Osteocyte (in vitro differentiated cells): Measurements from ENCODE around the gene IL25. TPM values are rescaled to one million over a fixed set of nuclear protein-coding genes. Genes with fewer than 3 reads are reported as not detected.
"Not testable (repeated sequence)": the region's sequence is repeated elsewhere in the genome, so short reads cannot be mapped to it uniquely, and the experiment has no call there.

Experiments
- DNase-seq: peaks from one replicate; pipeline ENCODE4 v3.0.0; 2021; ENCODE audit warnings: mixed read lengths; ENCODE audit not compliant: unreplicated experiment; ENCODE audit errors: extremely low spot score
- H3K27ac Mint-ChIP-seq: one replicate; pipeline ENCODE4 v1.8.0; 2021; ENCODE audit warnings: mild to moderate bottlenecking, mixed read lengths; ENCODE audit not compliant: unreplicated experiment
- H3K27me3 Mint-ChIP-seq: one replicate; pipeline ENCODE4 v1.8.0; 2021; ENCODE audit warnings: mixed read lengths; ENCODE audit not compliant: unreplicated experiment
- H3K36me3 Mint-ChIP-seq: one replicate; pipeline ENCODE4 v1.8.0; 2021; ENCODE audit warnings: mixed read lengths; ENCODE audit not compliant: unreplicated experiment
- H3K4me1 Mint-ChIP-seq: one replicate; pipeline ENCODE4 v1.8.0; 2021; ENCODE audit warnings: mixed read lengths; ENCODE audit not compliant: unreplicated experiment
- H3K4me3 Mint-ChIP-seq: one replicate; pipeline ENCODE4 v1.8.0; 2021; ENCODE audit warnings: mild to moderate bottlenecking, moderate library complexity, mixed read lengths; ENCODE audit not compliant: unreplicated experiment
- H3K9me3 Mint-ChIP-seq: one replicate; pipeline ENCODE4 v1.8.0; 2021; ENCODE audit warnings: mixed read lengths; ENCODE audit not compliant: unreplicated experiment
- total RNA-seq: library from RNA; stranded (reverse); gene quantifications from 2 replicates; pipeline ENCODE4 v1.2.1, GENCODE V29; 2021
- TF ChIP-seq, protein P1 (sequence below): fragments of 200-600 bp; sonication (generic); IDR thresholded peaks from 2 replicates; pipeline ENCODE4 v1.5.0; 2021; ENCODE audit warnings: antibody characterized with exemption, mild to moderate bottlenecking, moderate library complexity

Gene IL25
- total RNA-seq, 1 donor from 2014 or later = not detected

DNA sequence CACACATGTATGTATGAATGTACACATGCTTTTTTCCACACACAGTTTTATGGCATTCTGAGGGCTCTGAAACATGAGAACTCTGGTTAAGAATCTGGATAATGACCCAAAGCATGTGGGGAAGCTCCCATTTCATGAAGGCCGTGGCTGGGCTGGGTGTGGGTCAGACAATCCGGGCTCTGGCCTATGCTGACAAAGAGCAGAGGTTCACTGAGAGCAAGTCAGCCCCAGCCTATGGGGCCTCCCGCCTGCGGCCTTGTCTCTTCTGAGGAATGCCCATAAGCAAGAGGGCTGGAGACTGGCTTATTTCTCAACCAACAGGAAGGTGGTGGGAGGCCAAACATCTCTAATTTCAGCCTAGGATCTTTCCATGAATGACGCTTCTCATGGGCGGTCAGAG, 27.0 kb downstream of the IL25 start:
- Mint-ChIP-seq H3K4me1 (no peaks in the 10 kb centered on the region), H3K36me3 (no peaks in the 10 kb centered on the region), H3K9me3 (no peaks in the 10 kb centered on the region), H3K4me3 (no peak overlapping the region), H3K27ac (no peak overlapping the region), H3K27me3 (peaks cover 12% of the 10 kb centered on the region)
- TF ChIP-seq, protein P1, sequence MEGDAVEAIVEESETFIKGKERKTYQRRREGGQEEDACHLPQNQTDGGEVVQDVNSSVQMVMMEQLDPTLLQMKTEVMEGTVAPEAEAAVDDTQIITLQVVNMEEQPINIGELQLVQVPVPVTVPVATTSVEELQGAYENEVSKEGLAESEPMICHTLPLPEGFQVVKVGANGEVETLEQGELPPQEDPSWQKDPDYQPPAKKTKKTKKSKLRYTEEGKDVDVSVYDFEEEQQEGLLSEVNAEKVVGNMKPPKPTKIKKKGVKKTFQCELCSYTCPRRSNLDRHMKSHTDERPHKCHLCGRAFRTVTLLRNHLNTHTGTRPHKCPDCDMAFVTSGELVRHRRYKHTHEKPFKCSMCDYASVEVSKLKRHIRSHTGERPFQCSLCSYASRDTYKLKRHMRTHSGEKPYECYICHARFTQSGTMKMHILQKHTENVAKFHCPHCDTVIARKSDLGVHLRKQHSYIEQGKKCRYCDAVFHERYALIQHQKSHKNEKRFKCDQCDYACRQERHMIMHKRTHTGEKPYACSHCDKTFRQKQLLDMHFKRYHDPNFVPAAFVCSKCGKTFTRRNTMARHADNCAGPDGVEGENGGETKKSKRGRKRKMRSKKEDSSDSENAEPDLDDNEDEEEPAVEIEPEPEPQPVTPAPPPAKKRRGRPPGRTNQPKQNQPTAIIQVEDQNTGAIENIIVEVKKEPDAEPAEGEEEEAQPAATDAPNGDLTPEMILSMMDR = no peak
- DNase-seq = no peak

DNA sequence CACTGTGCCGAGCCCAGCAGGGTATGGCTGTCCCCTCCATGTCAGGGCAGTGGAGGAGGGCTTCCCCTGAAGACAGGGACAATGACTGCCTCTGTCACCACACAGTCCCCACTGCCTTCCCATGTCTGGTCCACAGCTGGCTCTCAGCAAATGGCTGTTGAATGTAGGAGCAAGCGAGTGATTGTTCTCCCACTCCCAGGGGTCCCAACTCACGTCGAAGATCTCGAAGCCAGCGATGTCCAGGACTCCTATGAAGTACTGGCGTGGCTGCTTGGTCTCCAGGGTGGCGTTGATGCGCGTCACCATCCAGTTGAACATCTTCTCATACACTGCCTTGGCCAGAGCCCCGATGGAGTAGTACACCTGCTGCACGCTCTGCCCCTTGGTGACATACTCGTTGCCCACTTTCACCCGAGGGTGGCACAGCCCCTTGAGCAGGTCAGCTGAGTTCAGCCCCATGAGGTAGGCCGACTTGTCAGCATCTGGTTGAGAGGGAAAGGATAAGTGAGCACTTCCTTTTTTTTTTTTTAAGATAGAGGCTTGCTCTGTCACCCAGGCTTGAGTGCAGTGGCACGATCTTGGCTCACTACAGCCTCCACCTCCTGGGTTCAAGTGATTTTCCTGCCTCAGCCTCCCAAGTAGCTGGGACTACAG, 28.0 kb downstream of the IL25 start:
- not testable (repeated sequence) for H3K27me3 Mint-ChIP-seq, H3K36me3 Mint-ChIP-seq, DNase-seq, H3K27ac Mint-ChIP-seq, H3K4me1 Mint-ChIP-seq, H3K4me3 Mint-ChIP-seq, H3K9me3 Mint-ChIP-seq

DNA sequence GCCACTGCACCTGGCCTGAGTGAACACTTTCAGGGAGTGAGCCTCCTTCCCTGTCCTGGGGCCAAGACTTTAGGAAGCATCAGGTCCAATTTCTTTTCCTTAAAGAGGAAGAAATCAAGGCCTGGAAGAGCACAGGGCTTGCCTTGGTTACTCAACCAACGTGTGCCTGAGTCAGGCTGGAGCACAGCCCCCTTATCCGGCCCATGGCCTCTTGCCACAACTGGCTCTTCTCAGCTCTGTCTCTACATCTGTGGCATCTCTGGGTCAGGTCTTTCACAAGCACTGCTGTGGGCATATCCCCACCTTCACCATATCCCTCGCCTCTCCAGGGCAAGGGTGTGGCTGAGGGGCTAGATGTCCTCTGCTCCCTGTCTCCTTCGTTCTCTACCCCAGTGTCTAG, 28.7 kb downstream of the IL25 start:
- H3K4me1 Mint-ChIP-seq = no peaks in the 10 kb centered on the region

GRCh38 chr14:23402296-23403138, 29.9 kb downstream of the IL25 start:
- peaks cover 8% of the 10 kb centered on the region for H3K27me3 Mint-ChIP-seq
- H3K36me3 Mint-ChIP-seq = no peaks in the 10 kb centered on the region
- H3K9me3 Mint-ChIP-seq = no peaks in the 10 kb centered on the region
- TF ChIP-seq, protein P1 = no peak
- no peak overlapping the region for H3K4me3 Mint-ChIP-seq
- H3K27ac Mint-ChIP-seq = no peak overlapping the region
- DNase-seq = no peak
- no peaks in the 10 kb centered on the region for H3K4me1 Mint-ChIP-seq

More for the DNA sequence above, 28.7 kb downstream of the IL25 start:
- Mint-ChIP-seq H3K36me3 (no peaks in the 10 kb centered on the region), H3K4me3 (no peak overlapping the region), H3K27me3 (peaks cover 10% of the 10 kb centered on the region), H3K9me3 (no peaks in the 10 kb centered on the region), H3K27ac (no peak overlapping the region)
- TF ChIP-seq, protein P1 = no peak
- no peak for DNase-seq

GRCh38 chr14:23403139-23403438, 30.5 kb downstream of the IL25 start:
- Mint-ChIP-seq H3K27me3 (peaks cover 8% of the 10 kb centered on the region), H3K27ac (no peak overlapping the region), H3K4me1 (no peaks in the 10 kb centered on the region), H3K9me3 (no peaks in the 10 kb centered on the region), H3K36me3 (no peaks in the 10 kb centered on the region), H3K4me3 (no peak overlapping the region)
- TF ChIP-seq, protein P1 = no peak
- no peak for DNase-seq
